HCT116 (cell line): ENCODE measurements around the gene GYS2. TPM values are rescaled to one million over a fixed set of nuclear protein-coding genes. Genes with fewer than 3 reads are reported as not detected.

Experiments
- ATAC-seq: fragments of 200-7000 bp; cut with Tn5 transposase; 2 replicates; pipeline ENCODE4 v1.9.1; 2020; ENCODE audit warnings: mild to moderate bottlenecking, moderate library complexity
- BruUV-seq: library from RNA; stranded (reverse); fragments of 400-500 nt; replicated peaks from 2 replicates; lab custom pipeline; 2021; lab: Mats Ljungman, UMichigan
- CTCF ChIA-PET: fragments of 300-600 bp; sonication (Branson Sonifier 250); formaldehyde crosslinking; loops from one replicate; lab custom pipeline; 2021; ENCODE audit warnings: antibody characterized with exemption; lab: Charles Lee
- POLR2A ChIA-PET: fragments of 300-600, 350-600 bp; sonication (Branson Sonifier 250); formaldehyde crosslinking; loops from one replicate; lab custom pipeline; 2021; ENCODE audit warnings: antibody characterized with exemption; lab: Charles Lee
- RAD21 ChIA-PET, 2 experiments: fragments of 300-600 bp; sonication (Branson Sonifier 250); formaldehyde crosslinking; loops; one replicate each; lab custom pipeline; 2023; ENCODE audit warnings: low total read pairs in 2 of 2; ENCODE audit not compliant: uncharacterized antibody in 2 of 2, unreplicated experiment in 2 of 2, low non-redundant PET in 1 of 2; lab: Charles Lee
- DNase-seq: peaks from one replicate; pipeline ENCODE4 v3.0.0-alpha.2; 2010; ENCODE audit warnings: low read depth, low spot score
- H2AFZ ChIP-seq: fragments of 200-600 bp; shearing (Covaris generic), sonication (generic); 2 replicates; pipeline ENCODE4 v1.6.1; 2017; ENCODE audit warnings: low read depth, mixed run types, mixed read lengths, antibody characterized with exemption, low read length; ENCODE audit not compliant: poor library complexity, severe bottlenecking
- H3K27ac ChIP-seq: 2 replicates; pipeline ENCODE4 v1.5.1; 2012; ENCODE audit warnings: low read depth, low read length
- H3K27me3 ChIP-seq: fragments of 200-600 bp; sonication (generic); 2 replicates; pipeline ENCODE4 v1.6.1; 2016; ENCODE audit warnings: mixed run types, low read length, mixed read lengths; ENCODE audit not compliant: insufficient read depth
- H3K36me3 ChIP-seq, 2 experiments: fragments of 200-500 bp in 1 of 2; fragments of 200-600 bp in 1 of 2; sonication (Bioruptor generic) in 1 of 2; sonication (generic) in 1 of 2; 2 replicates each; pipeline versions ENCODE4 v1.5.1 to v1.6.1; 2014 to 2016; ENCODE audit warnings: low read length in 2 of 2, inconsistent platforms in 1 of 2, mixed read lengths in 1 of 2, mixed run types in 1 of 2; ENCODE audit not compliant: insufficient read depth in 2 of 2, control insufficient read depth in 1 of 2
- H3K4me1 ChIP-seq, 2 experiments: fragments of 200-600 bp in 1 of 2; sonication (generic) in 1 of 2; 2 replicates each; pipeline versions ENCODE4 v1.5.1 to v1.6.1; 2012 to 2017; ENCODE audit warnings: low read length in 2 of 2, inconsistent platforms in 1 of 2, mild to moderate bottlenecking in 1 of 2, mixed read lengths in 1 of 2, mixed run types in 1 of 2, moderate library complexity in 1 of 2; ENCODE audit not compliant: insufficient read depth in 2 of 2, control insufficient read depth in 1 of 2
- H3K4me2 ChIP-seq: fragments of 200-600 bp; sonication (generic); 2 replicates; pipeline ENCODE4 v1.6.1; 2017; ENCODE audit warnings: mixed run types, low read length, mixed read lengths
- H3K4me3 ChIP-seq, 2 experiments: fragments of 200-600 bp in 1 of 2; sonication (generic) in 1 of 2; replicated peaks in 1 of 2; 2 replicates each; pipeline ENCODE4 v1.5.1; 2011 to 2016; ENCODE audit warnings: low read length in 2 of 2, control low read depth in 1 of 2, low read depth in 1 of 2, mild to moderate bottlenecking in 1 of 2, mixed read lengths in 1 of 2, mixed run types in 1 of 2
- H3K79me2 ChIP-seq: fragments of 200-600 bp; sonication (generic); 2 replicates; pipeline ENCODE4 v1.6.1; 2017; ENCODE audit warnings: mild to moderate bottlenecking, mixed run types, low read length, moderate library complexity, mixed read lengths; ENCODE audit not compliant: insufficient read depth
- H3K9ac ChIP-seq: fragments of 200-600 bp; sonication (generic); 2 replicates; pipeline ENCODE4 v1.6.1; 2016; ENCODE audit warnings: low read length, mixed read lengths
- H3K9me2 ChIP-seq: fragments of 200-600 bp; sonication (generic), shearing (Covaris generic); 2 replicates; pipeline ENCODE4 v1.6.1; 2017; ENCODE audit warnings: mixed run types, mild to moderate bottlenecking, moderate library complexity; ENCODE audit not compliant: insufficient read depth
- H3K9me3 ChIP-seq, 2 experiments: fragments of 200-500 bp in 1 of 2; fragments of 200-600 bp in 1 of 2; sonication (Bioruptor generic) in 1 of 2; sonication (generic) in 1 of 2; 2 replicates each; pipeline ENCODE4 v1.6.1; 2014 to 2017; ENCODE audit warnings: low read length in 2 of 2, mixed read lengths in 2 of 2, inconsistent platforms in 1 of 2, low read depth in 1 of 2, mild to moderate bottlenecking in 1 of 2, mixed run types in 1 of 2, moderate library complexity in 1 of 2; ENCODE audit not compliant: control insufficient read depth in 1 of 2, insufficient read depth in 1 of 2
- H4K20me1 ChIP-seq: fragments of 200-600 bp; sonication (generic), shearing (Covaris generic); 2 replicates; pipeline ENCODE4 v1.6.1; 2017; ENCODE audit warnings: mixed run types, mild to moderate bottlenecking, moderate library complexity; ENCODE audit not compliant: insufficient read depth
- CBX3 ChIP-seq: IDR thresholded peaks from 2 replicates; pipeline ENCODE4 v1.6.1; 2012; ENCODE audit warnings: low read depth
- CEBPB ChIP-seq: IDR thresholded peaks from 2 replicates; pipeline ENCODE4 v1.6.1; 2012; ENCODE audit warnings: low read depth
- EGR1 ChIP-seq: IDR thresholded peaks from 2 replicates; pipeline ENCODE4 v1.6.1; 2012; ENCODE audit warnings: low read depth
- EZH2phosphoT487 ChIP-seq: fragments of 200-600 bp; IDR thresholded peaks from 2 replicates; pipeline ENCODE4 v1.6.1; 2018; ENCODE audit warnings: antibody characterized with exemption, borderline replicate concordance
- FOSL1 ChIP-seq: IDR thresholded peaks from 2 replicates; pipeline ENCODE4 v1.6.1; 2012; ENCODE audit warnings: low read depth
- JUND ChIP-seq: IDR thresholded peaks from 2 replicates; pipeline ENCODE4 v1.6.1; 2012
- POLR2A ChIP-seq: IDR thresholded peaks from 2 replicates; pipeline ENCODE4 v1.7.0; 2011; ENCODE audit warnings: borderline replicate concordance; ENCODE audit not compliant: insufficient read depth, insufficient read length; ENCODE audit errors: extremely low read depth
- RAD21 ChIP-seq: IDR thresholded peaks from 2 replicates; pipeline ENCODE4 v1.6.1; 2012; ENCODE audit warnings: low read depth, mild to moderate bottlenecking
- REST ChIP-seq: IDR thresholded peaks from 2 replicates; pipeline ENCODE4 v1.6.1; 2012; ENCODE audit warnings: low read depth
- SP1 ChIP-seq: IDR thresholded peaks from 2 replicates; pipeline ENCODE4 v1.6.1; 2012; ENCODE audit warnings: low read depth
- SRF ChIP-seq: IDR thresholded peaks from 2 replicates; pipeline ENCODE4 v1.6.1; 2012; ENCODE audit warnings: low read depth
- TCF7L2 ChIP-seq: IDR thresholded peaks from 2 replicates; pipeline ENCODE4 v1.7.0; 2011; ENCODE audit warnings: borderline replicate concordance, inconsistent platforms; ENCODE audit not compliant: insufficient read depth, insufficient read length; ENCODE audit errors: extremely low read depth
- YY1 ChIP-seq: IDR thresholded peaks from 2 replicates; pipeline ENCODE4 v1.6.1; 2011; ENCODE audit warnings: low read length, low read depth, moderate library complexity, mild to moderate bottlenecking; ENCODE audit not compliant: insufficient replicate concordance; ENCODE audit errors: extremely low read depth
- ZFX ChIP-seq: fragments of 450-650 bp; IDR thresholded peaks from 2 replicates; pipeline ENCODE4 v1.6.1; 2017
- ZNF274 ChIP-seq: fragments of 200-500 bp; sonication (Bioruptor generic); IDR thresholded peaks from 2 replicates; pipeline ENCODE4 v1.6.1; 2014; ENCODE audit warnings: mild to moderate bottlenecking, low read depth, low read length, inconsistent platforms
- intact Hi-C: fragments of 100-400 bp; cut with micrococcal nuclease; formaldehyde crosslinking; loops from 2 replicates; pipeline ENCODE4 v1.10.0; 2022
- total RNA-seq: library from RNA; stranded (reverse); gene quantifications from one replicate; pipeline ENCODE4 v1.2.1, GENCODE V29; 2021; ENCODE audit not compliant: unreplicated experiment
- TF ChIP-seq, protein P1 (sequence below): IDR thresholded peaks from 2 replicates; pipeline ENCODE4 v1.6.1; 2011; ENCODE audit warnings: mild to moderate bottlenecking, low read length, moderate library complexity; ENCODE audit not compliant: insufficient replicate concordance; ENCODE audit errors: extremely low read depth
- TF ChIP-seq, protein P2 (sequence below): IDR thresholded peaks from 2 replicates; pipeline ENCODE4 v1.6.1; 2012

GYS2 gene
- total RNA-seq, 1 experiment from 2014 or later, result not detected

- no peak for DNase-seq
- BruUV-seq, result no TSS peak
- RAD21 ChIA-PET, result interaction anchor here in 1 of 2 experiments (0.5 kb wide), 1 partner anchor 123 kb away, joined by 3 read pairs; no protein-coding TSS in a partner anchor
Observed at GRCh38 chr12:21561158-21561557, 43.5 kb downstream of the GYS2 start.

More at GRCh38 chr12:21561158-21561557, 43.5 kb downstream of the GYS2 start:
- TF ChIP-seq REST, result no peak
- no peak for TF ChIP-seq CBX3
- TF ChIP-seq POLR2A, result no peak
- TF ChIP-seq EGR1, result no peak
- TF ChIP-seq CEBPB, result no peak
- no peak for TF ChIP-seq SRF
- no peak for TF ChIP-seq EZH2phosphoT487
- no peak for TF ChIP-seq ZFX
- no peak for TF ChIP-seq FOSL1
- no peak for TF ChIP-seq TCF7L2
- TF ChIP-seq, protein P1, sequence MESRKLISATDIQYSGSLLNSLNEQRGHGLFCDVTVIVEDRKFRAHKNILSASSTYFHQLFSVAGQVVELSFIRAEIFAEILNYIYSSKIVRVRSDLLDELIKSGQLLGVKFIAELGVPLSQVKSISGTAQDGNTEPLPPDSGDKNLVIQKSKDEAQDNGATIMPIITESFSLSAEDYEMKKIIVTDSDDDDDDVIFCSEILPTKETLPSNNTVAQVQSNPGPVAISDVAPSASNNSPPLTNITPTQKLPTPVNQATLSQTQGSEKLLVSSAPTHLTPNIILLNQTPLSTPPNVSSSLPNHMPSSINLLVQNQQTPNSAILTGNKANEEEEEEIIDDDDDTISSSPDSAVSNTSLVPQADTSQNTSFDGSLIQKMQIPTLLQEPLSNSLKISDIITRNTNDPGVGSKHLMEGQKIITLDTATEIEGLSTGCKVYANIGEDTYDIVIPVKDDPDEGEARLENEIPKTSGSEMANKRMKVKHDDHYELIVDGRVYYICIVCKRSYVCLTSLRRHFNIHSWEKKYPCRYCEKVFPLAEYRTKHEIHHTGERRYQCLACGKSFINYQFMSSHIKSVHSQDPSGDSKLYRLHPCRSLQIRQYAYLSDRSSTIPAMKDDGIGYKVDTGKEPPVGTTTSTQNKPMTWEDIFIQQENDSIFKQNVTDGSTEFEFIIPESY, result no peak
- no peak for TF ChIP-seq YY1
- no peak for TF ChIP-seq JUND
- TF ChIP-seq, protein P2, sequence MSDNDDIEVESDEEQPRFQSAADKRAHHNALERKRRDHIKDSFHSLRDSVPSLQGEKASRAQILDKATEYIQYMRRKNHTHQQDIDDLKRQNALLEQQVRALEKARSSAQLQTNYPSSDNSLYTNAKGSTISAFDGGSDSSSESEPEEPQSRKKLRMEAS, result no peak
- TF ChIP-seq RAD21, result no peak
- TF ChIP-seq SP1, result no peak
- TF ChIP-seq ZNF274, result no peak
- TF ChIP-seq, all 23 proteins: peak for 0
- H3K4me1 ChIP-seq, result no peaks in the 10 kb centered on the region
- no peak overlapping the region for H3K27ac ChIP-seq
- CTCF ChIA-PET, result no interaction called here
- H3K4me3 ChIP-seq, result no peak overlapping the region
- no peaks in the 10 kb centered on the region for H3K9me3 ChIP-seq
- H3K27me3 ChIP-seq, result no peaks in the 10 kb centered on the region
- POLR2A ChIA-PET, result no interaction called here
- no peaks in the 10 kb centered on the region for H3K9me2 ChIP-seq
- H3K79me2 ChIP-seq, result no peaks in the 10 kb centered on the region
- H4K20me1 ChIP-seq, result no peaks in the 10 kb centered on the region
- no peak overlapping the region for H3K9ac ChIP-seq
- intact Hi-C loops, result no loop called here
- H3K4me2 ChIP-seq, result no peak overlapping the region
- no peaks in the 10 kb centered on the region for H3K36me3 ChIP-seq
- H2AFZ ChIP-seq, result no peak overlapping the region
- ATAC-seq, result no peak
